HEK293 (cell line): ENCODE results near the gene CSK.

Experiments
- CTCF ChIP-seq: fragments of 450-650 bp; formaldehyde crosslinking; IDR thresholded peaks from 2 replicates; pipeline ENCODE4 v1.5.1; 2016; ENCODE audit warnings: missing biosample characterization, missing genetic modification characterization
- OSR2 ChIP-seq: fragments of 450-650 bp; formaldehyde crosslinking; IDR thresholded peaks from 2 replicates; pipeline ENCODE4 v1.5.1; 2016; ENCODE audit warnings: missing biosample characterization, missing genetic modification characterization
- SP2 ChIP-seq: fragments of 450-650 bp; formaldehyde crosslinking; IDR thresholded peaks from 2 replicates; pipeline ENCODE4 v1.5.1; 2016; ENCODE audit warnings: missing biosample characterization, missing genetic modification characterization
- ZBTB1 ChIP-seq: fragments of 450-650 bp; formaldehyde crosslinking; IDR thresholded peaks from 2 replicates; pipeline ENCODE4 v1.5.1; 2016; ENCODE audit warnings: missing biosample characterization, missing genetic modification characterization
- ZBTB17 ChIP-seq: fragments of 450-650 bp; formaldehyde crosslinking; IDR thresholded peaks from 2 replicates; pipeline ENCODE4 v1.5.1; 2016; ENCODE audit warnings: missing biosample characterization, missing genetic modification characterization
- ZNF140 ChIP-seq: fragments of 450-650 bp; formaldehyde crosslinking; IDR thresholded peaks from 2 replicates; pipeline ENCODE4 v1.5.1; 2016; ENCODE audit warnings: missing biosample characterization, missing genetic modification characterization
- ZNF670 ChIP-seq: fragments of 450-650 bp; formaldehyde crosslinking; IDR thresholded peaks from 2 replicates; pipeline ENCODE4 v1.5.1; 2016; ENCODE audit warnings: missing biosample characterization, missing genetic modification characterization, low read depth

DNA sequence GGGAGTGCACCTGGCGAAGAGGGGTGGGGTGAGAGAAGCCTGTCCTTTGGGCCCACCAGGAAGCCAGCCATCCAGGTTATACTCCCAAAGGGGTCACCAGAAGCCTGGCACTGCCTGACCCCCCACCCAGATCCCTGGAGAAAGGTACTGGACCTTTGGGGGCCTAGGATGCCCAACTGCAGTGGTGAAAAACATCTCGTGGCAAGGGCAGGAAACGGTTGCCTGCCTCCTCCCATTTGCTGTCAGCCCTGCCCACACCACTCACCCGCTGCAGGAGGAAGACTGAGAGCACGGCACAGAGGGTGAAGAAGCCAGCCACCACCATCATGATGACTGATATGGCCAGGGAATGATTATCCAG is 63.3 kb downstream of the CSK start:
- TF ChIP-seq CTCF (tag by site-specific recombination) (no peak), ZBTB1 (tag by site-specific recombination) (no peak), ZBTB17 (tag by site-specific recombination) (no peak), ZNF140 (tag by site-specific recombination) (no peak), SP2 (tag by site-specific recombination) (no peak), ZNF670 (no peak), OSR2 (tag by site-specific recombination) (no peak)
